Peyer's patch (tissue), 4 donors: Measurements from ENCODE around the gene KASH5. TPM values are rescaled to one million over a fixed set of nuclear protein-coding genes. Genes with fewer than 3 reads are reported as not detected.

Source experiments
- DNase-seq, 3 donors: peaks; one replicate each; pipeline ENCODE4 v3.0.0-alpha.2; 2017 to 2019
- H3K27ac ChIP-seq, 4 donors: fragments of 200-600 bp; sonication (generic); one replicate each; pipeline ENCODE4 v1.5.1; 2016 to 2019
- H3K27me3 ChIP-seq, 2 donors: fragments of 200-600 bp; sonication (generic); one replicate each; pipeline ENCODE4 v1.5.1; 2019
- H3K36me3 ChIP-seq, 3 donors: fragments of 200-600 bp; sonication (generic); one replicate each; pipeline ENCODE4 v1.5.1; 2016 to 2019
- H3K4me1 ChIP-seq, 4 donors: fragments of 200-600 bp; sonication (generic); one replicate each; pipeline ENCODE4 v1.5.1; 2016 to 2019
- H3K4me3 ChIP-seq, 4 donors: fragments of 200-600 bp; sonication (generic); 1 replicate in 3 of 4; 2 replicates in 1 of 4; pipeline ENCODE4 v1.5.1; 2016 to 2019; ENCODE audit warnings: mild to moderate bottlenecking in 1 of 4
- H3K9me3 ChIP-seq, 4 donors: fragments of 200-600 bp; sonication (generic); one replicate each; pipeline ENCODE4 v1.5.1; 2016 to 2019; ENCODE audit warnings: mild to moderate bottlenecking in 1 of 4
- CTCF ChIP-seq, 6 experiments: fragments of 450-650 bp in 4 of 6; fragments of 200-600 bp in 2 of 6; sonication (generic) in 1 of 6; IDR thresholded peaks; one replicate each; pipeline ENCODE4 v1.5.1; 2017 to 2019; ENCODE audit warnings: antibody characterized with exemption in 6 of 6, mild to moderate bottlenecking in 3 of 6, moderate library complexity in 1 of 6
- POLR2A ChIP-seq, 2 donors: fragments of 450-650 bp; IDR thresholded peaks; one replicate each; pipeline ENCODE4 v1.5.1; 2017; ENCODE audit warnings: antibody characterized with exemption in 2 of 2, mild to moderate bottlenecking in 2 of 2, moderate library complexity in 2 of 2
- total RNA-seq, 4 donors: library from RNA; depleted of rRNA; stranded (reverse); fragments of >200 nt; gene quantifications; one replicate each; pipeline ENCODE4 v1.1.0, GENCODE V29; 2016

Gene KASH5
- total RNA-seq, 4 donors from 2014 or later, result not detected

- Histone ChIP-seq H3K36me3 (peaks cover 0 to 14% (median 0%) of the 10 kb centered on the region in 3 donors), H3K9me3 (no peaks in the 10 kb centered on the region), H3K27me3 (no peaks in the 10 kb centered on the region), H3K4me3 (peak within 1 kb of the TSS; percentile 55 to 86 (median 60)), H3K27ac (peak within 1 kb of the TSS; percentile 95 to 99 (median 98)), H3K4me1 (peaks cover 3 to 30% (median 11%) of the 10 kb centered on the region in 4 donors)
- peak in 1 of 6 experiments; percentile 12 for TF ChIP-seq CTCF (IDR thresholded peaks at IDR 0.05)
- TF ChIP-seq POLR2A (IDR thresholded peaks at IDR 0.05), result peak; percentile 83 to 88
- DNase-seq, result peak; percentile 98 to 99 (median 99)
Observed at GRCh38 chr19:49453013-49453756, 65.1 kb downstream of the KASH5 start, which contains the start of gene ALDH16A1. Gene ALDH16A1 (plus strand): TSS chr19:49453225. CDS start chr19:49453332, 107 bp downstream.

- no peaks in the 10 kb centered on the region for H3K9me3 ChIP-seq
- peaks cover 3 to 33% (median 13%) of the 10 kb centered on the region in 4 donors for H3K4me1 ChIP-seq
- DNase-seq, result no peak
- H3K27me3 ChIP-seq, result no peaks in the 10 kb centered on the region
- TF ChIP-seq POLR2A (IDR thresholded peaks at IDR 0.05), result no peak
- no peak for TF ChIP-seq CTCF (IDR thresholded peaks at IDR 0.05)
- peak overlapping the region; percentile 95 to 99 (median 98) for H3K27ac ChIP-seq
- peaks cover 0 to 10% (median 0%) of the 10 kb centered on the region in 3 donors for H3K36me3 ChIP-seq
- peak overlapping the region; percentile 55 to 86 (median 60) for H3K4me3 ChIP-seq
Observed at GRCh38 chr19:49453757-49454240, 65.8 kb downstream of the KASH5 start.

GRCh38 chr19:49455773-49456172 lies 67.7 kb downstream of the KASH5 start:
- Histone ChIP-seq H3K27me3 (no peaks in the 10 kb centered on the region), H3K36me3 (peaks cover 0 to 23% (median 0%) of the 10 kb centered on the region in 3 donors), H3K9me3 (no peaks in the 10 kb centered on the region), H3K4me3 (no peak overlapping the region), H3K4me1 (peaks cover 3 to 31% (median 11%) of the 10 kb centered on the region in 4 donors), H3K27ac (peak overlapping the region in 3 of 4 donors; percentile 19 to 96 (median 53))
- no peak for DNase-seq
- TF ChIP-seq POLR2A (IDR thresholded peaks at IDR 0.05) (no peak), CTCF (IDR thresholded peaks at IDR 0.05) (no peak)

GRCh38 chr19:49456326-49456725 lies 68.3 kb downstream of the KASH5 start:
- Histone ChIP-seq H3K27me3 (no peaks in the 10 kb centered on the region), H3K9me3 (no peaks in the 10 kb centered on the region), H3K36me3 (peaks cover 0 to 24% (median 0%) of the 10 kb centered on the region in 3 donors), H3K4me3 (no peak overlapping the region), H3K27ac (peak overlapping the region; percentile 43 to 96 (median 68)), H3K4me1 (peaks cover 3 to 31% (median 10%) of the 10 kb centered on the region in 4 donors)
- DNase-seq, result no peak
- TF ChIP-seq POLR2A (IDR thresholded peaks at IDR 0.05), result no peak
- TF ChIP-seq CTCF (IDR thresholded peaks at IDR 0.05), result no peak

- no peak for DNase-seq
- peaks cover 0 to 38% (median 0%) of the 10 kb centered on the region in 3 donors for H3K36me3 ChIP-seq
- no peak for TF ChIP-seq POLR2A (IDR thresholded peaks at IDR 0.05)
- TF ChIP-seq CTCF (IDR thresholded peaks at IDR 0.05), result no peak
- no peaks in the 10 kb centered on the region for H3K9me3 ChIP-seq
- peak overlapping the region; percentile 32 to 96 (median 70) for H3K27ac ChIP-seq
- H3K27me3 ChIP-seq, result no peaks in the 10 kb centered on the region
- peaks cover 3 to 31% (median 10%) of the 10 kb centered on the region in 4 donors for H3K4me1 ChIP-seq
- H3K4me3 ChIP-seq, result no peak overlapping the region
Observed at GRCh38 chr19:49458567-49458903, 70.5 kb downstream of the KASH5 start.
